Astrocyte (in vitro differentiated cells and primary cell): ENCODE results near the gene NDFIP1. TPM values are rescaled to one million over a fixed set of nuclear protein-coding genes. Genes with fewer than 3 reads are reported as not detected.

Experiments used
- DNase-seq: peaks from one replicate; pipeline ENCODE4 v3.0.0-alpha.2; 2010; ENCODE audit warnings: low read depth
- FAIRE-seq: peaks from 2 replicates; lab custom pipeline; 2011; peaks lifted over from hg19 to GRCh38; lab: Jason Lieb, UNC
- H2AFZ ChIP-seq: 2 replicates; pipeline ENCODE4 v1.6.0; 2012; ENCODE audit warnings: low read depth, low read length, inconsistent platforms
- H3K27ac ChIP-seq: 2 replicates; pipeline ENCODE4 v1.5.1; 2011; ENCODE audit warnings: low read depth, low read length, inconsistent platforms
- H3K27me3 ChIP-seq: 2 replicates; pipeline ENCODE4 v1.6.0; 2011; ENCODE audit warnings: low read length, inconsistent platforms; ENCODE audit not compliant: insufficient read depth
- H3K36me3 ChIP-seq: 2 replicates; pipeline ENCODE4 v1.5.1; 2011; ENCODE audit warnings: low read length, inconsistent platforms; ENCODE audit not compliant: insufficient read depth
- H3K4me1 ChIP-seq: 2 replicates; pipeline ENCODE4 v1.5.1; 2011; ENCODE audit warnings: low read length, inconsistent platforms; ENCODE audit not compliant: insufficient read depth
- H3K4me2 ChIP-seq: 2 replicates; pipeline ENCODE4 v1.6.0; 2012; ENCODE audit warnings: low read length, inconsistent platforms
- H3K4me3 ChIP-seq: 2 replicates; pipeline ENCODE4 v1.5.1; 2011; ENCODE audit warnings: low read depth, mild to moderate bottlenecking, low read length, inconsistent platforms; ENCODE audit not compliant: insufficient read depth
- H3K79me2 ChIP-seq: 2 replicates; pipeline ENCODE4 v1.6.0; 2012; ENCODE audit warnings: mild to moderate bottlenecking, low read length, inconsistent platforms; ENCODE audit not compliant: insufficient read depth
- H3K9ac ChIP-seq: 2 replicates; pipeline ENCODE4 v1.6.0; 2012; ENCODE audit warnings: mild to moderate bottlenecking, low read length, inconsistent platforms
- H3K9me3 ChIP-seq: 2 replicates; pipeline ENCODE4 v1.5.1; 2012; ENCODE audit warnings: low read depth, mild to moderate bottlenecking, low read length, inconsistent platforms; ENCODE audit not compliant: insufficient read depth
- H4K20me1 ChIP-seq: 2 replicates; pipeline ENCODE4 v1.6.0; 2012; ENCODE audit warnings: low read length, inconsistent platforms; ENCODE audit not compliant: insufficient read depth
- H3K27ac Mint-ChIP-seq: one replicate; pipeline ENCODE4 v1.8.0; 2021; ENCODE audit warnings: mild to moderate bottlenecking, mixed read lengths; ENCODE audit not compliant: unreplicated experiment
- H3K27me3 Mint-ChIP-seq: one replicate; pipeline ENCODE4 v1.8.0; 2021; ENCODE audit warnings: low read depth, mixed read lengths; ENCODE audit not compliant: unreplicated experiment
- H3K36me3 Mint-ChIP-seq: one replicate; pipeline ENCODE4 v1.8.0; 2021; ENCODE audit warnings: low read depth, mixed read lengths; ENCODE audit not compliant: unreplicated experiment
- H3K4me1 Mint-ChIP-seq: one replicate; pipeline ENCODE4 v1.8.0; 2021; ENCODE audit warnings: low read depth, mixed read lengths; ENCODE audit not compliant: unreplicated experiment
- H3K4me3 Mint-ChIP-seq: one replicate; pipeline ENCODE4 v1.8.0; 2021; ENCODE audit warnings: mild to moderate bottlenecking, moderate library complexity, mixed read lengths; ENCODE audit not compliant: unreplicated experiment
- H3K9me3 Mint-ChIP-seq: one replicate; pipeline ENCODE4 v1.8.0; 2021; ENCODE audit warnings: mild to moderate bottlenecking, mixed read lengths; ENCODE audit not compliant: unreplicated experiment
- EZH2 ChIP-seq: IDR thresholded peaks from 2 replicates; pipeline ENCODE4 v1.6.1; 2012; ENCODE audit warnings: mild to moderate bottlenecking, low read length, inconsistent platforms; ENCODE audit not compliant: insufficient read depth
- total RNA-seq: library from RNA; stranded (reverse); gene quantifications from 2 replicates; pipeline ENCODE4 v1.2.1, GENCODE V29; 2021
- TF ChIP-seq, protein P1 (sequence below): IDR thresholded peaks from 2 replicates; pipeline ENCODE4 v1.5.1; 2011; ENCODE audit warnings: low read depth, mild to moderate bottlenecking, inconsistent platforms, low read length, moderate library complexity; ENCODE audit not compliant: insufficient read depth

Gene NDFIP1
- total RNA-seq, 1 donor from 2014 or later, result 56.8 TPM

DNA sequence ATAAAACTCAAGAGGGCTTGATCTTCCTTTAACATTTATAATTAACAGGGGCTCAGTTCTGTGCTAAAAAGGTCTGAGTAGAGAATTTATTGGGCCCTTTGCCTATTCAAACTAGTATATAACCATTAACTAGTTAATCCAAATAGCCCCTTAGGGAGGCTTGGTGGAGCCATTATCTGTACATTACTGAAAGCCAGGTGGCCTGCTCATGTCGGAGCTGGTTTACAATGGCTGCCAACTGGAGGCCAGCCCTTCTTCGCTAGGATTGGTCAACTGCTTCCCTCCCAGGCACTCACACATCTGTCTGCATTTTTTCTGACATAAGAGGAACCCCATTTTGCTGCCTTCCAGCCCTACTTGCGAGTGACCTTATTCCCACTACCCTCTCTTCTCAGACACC lies 30.4 kb upstream of the NDFIP1 start:
- no peaks in the 10 kb centered on the region for H3K36me3 Mint-ChIP-seq

DNA sequence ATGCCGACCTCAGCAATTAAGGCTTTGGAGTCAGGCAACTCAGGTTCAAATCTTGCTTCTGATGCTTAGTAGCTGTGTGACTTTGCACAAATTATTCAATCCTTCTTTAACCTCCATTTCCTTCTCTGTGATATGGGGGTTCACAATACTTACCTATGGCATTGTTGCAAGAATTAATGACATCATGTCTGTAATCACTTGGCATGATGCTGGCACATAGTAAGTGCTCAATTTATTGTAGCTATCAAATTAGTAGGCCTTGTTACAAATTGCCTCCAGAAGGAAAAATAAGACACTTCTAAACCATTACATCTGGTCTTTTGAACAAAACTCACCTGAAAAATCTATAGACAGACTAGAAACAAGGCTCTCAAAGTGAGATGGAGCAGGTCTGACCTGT lies 29.9 kb upstream of the NDFIP1 start:
- Histone ChIP-seq H2AFZ (no peak overlapping the region), H3K27me3 (peaks cover 8% of the 10 kb centered on the region), H3K79me2 (no peaks in the 10 kb centered on the region), H3K27ac (no peak overlapping the region), H3K9me3 (no peaks in the 10 kb centered on the region), H3K4me2 (no peak overlapping the region), H3K36me3 (no peaks in the 10 kb centered on the region), H3K4me1 (no peaks in the 10 kb centered on the region), H3K9ac (no peak overlapping the region), H4K20me1 (no peaks in the 10 kb centered on the region), H3K4me3 (no peak overlapping the region)
- DNase-seq, result no peak
- H3K4me3 Mint-ChIP-seq, result no peak overlapping the region
- H3K36me3 Mint-ChIP-seq, result no peaks in the 10 kb centered on the region
- FAIRE-seq, result no peak
- no peaks in the 10 kb centered on the region for H3K4me1 Mint-ChIP-seq
- H3K9me3 Mint-ChIP-seq, result peaks cover 6% of the 10 kb centered on the region
- H3K27ac Mint-ChIP-seq, result no peak overlapping the region
- TF ChIP-seq, protein P1, sequence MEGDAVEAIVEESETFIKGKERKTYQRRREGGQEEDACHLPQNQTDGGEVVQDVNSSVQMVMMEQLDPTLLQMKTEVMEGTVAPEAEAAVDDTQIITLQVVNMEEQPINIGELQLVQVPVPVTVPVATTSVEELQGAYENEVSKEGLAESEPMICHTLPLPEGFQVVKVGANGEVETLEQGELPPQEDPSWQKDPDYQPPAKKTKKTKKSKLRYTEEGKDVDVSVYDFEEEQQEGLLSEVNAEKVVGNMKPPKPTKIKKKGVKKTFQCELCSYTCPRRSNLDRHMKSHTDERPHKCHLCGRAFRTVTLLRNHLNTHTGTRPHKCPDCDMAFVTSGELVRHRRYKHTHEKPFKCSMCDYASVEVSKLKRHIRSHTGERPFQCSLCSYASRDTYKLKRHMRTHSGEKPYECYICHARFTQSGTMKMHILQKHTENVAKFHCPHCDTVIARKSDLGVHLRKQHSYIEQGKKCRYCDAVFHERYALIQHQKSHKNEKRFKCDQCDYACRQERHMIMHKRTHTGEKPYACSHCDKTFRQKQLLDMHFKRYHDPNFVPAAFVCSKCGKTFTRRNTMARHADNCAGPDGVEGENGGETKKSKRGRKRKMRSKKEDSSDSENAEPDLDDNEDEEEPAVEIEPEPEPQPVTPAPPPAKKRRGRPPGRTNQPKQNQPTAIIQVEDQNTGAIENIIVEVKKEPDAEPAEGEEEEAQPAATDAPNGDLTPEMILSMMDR, result no peak
- H3K27me3 Mint-ChIP-seq, result peaks cover 9% of the 10 kb centered on the region

More for the DNA sequence above, 30.4 kb upstream of the NDFIP1 start:
- peaks cover 6% of the 10 kb centered on the region for H3K9me3 Mint-ChIP-seq
- DNase-seq (no peak), FAIRE-seq (no peak)
- H3K4me3 ChIP-seq, result no peak overlapping the region
- TF ChIP-seq EZH2, result no peak
- TF ChIP-seq, protein P1, result no peak
- H3K9me3 ChIP-seq, result no peaks in the 10 kb centered on the region
- H3K27ac ChIP-seq, result no peak overlapping the region
- H3K4me1 ChIP-seq, result no peaks in the 10 kb centered on the region
- H3K27me3 Mint-ChIP-seq, result peaks cover 9% of the 10 kb centered on the region
- no peaks in the 10 kb centered on the region for H3K4me1 Mint-ChIP-seq
- H4K20me1 ChIP-seq, result no peaks in the 10 kb centered on the region
- H3K4me3 Mint-ChIP-seq, result no peak overlapping the region
- no peak overlapping the region for H3K9ac ChIP-seq
- no peak overlapping the region for H3K4me2 ChIP-seq
- no peaks in the 10 kb centered on the region for H3K36me3 ChIP-seq
- H3K27ac Mint-ChIP-seq, result no peak overlapping the region
- no peak overlapping the region for H2AFZ ChIP-seq
- no peaks in the 10 kb centered on the region for H3K79me2 ChIP-seq
- H3K27me3 ChIP-seq, result peaks cover 8% of the 10 kb centered on the region

DNA sequence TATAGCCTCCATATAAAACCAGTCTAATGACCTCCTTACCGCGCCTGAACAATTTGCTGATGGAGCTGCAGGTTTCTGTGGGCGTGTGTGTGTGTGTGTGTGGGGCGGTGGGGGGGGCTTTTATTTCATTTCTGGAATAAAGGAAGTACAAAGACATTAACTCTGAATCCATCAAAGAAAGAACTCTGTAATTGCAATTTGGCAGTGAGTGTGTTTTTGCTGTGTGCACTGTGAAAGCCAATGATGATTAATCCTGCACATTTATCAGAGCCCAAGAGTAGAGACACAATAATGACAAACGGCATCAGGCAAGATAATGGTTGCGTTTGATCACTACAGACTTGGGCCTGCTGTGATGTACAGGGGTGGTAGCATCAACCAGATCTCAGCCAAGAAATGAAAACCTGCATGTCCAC lies 29.3 kb upstream of the NDFIP1 start:
- Histone ChIP-seq H3K4me2 (no peak overlapping the region), H3K4me1 (no peaks in the 10 kb centered on the region), H3K36me3 (no peaks in the 10 kb centered on the region), H4K20me1 (no peaks in the 10 kb centered on the region), H3K4me3 (no peak overlapping the region), H3K79me2 (no peaks in the 10 kb centered on the region), H3K27ac (no peak overlapping the region), H3K9ac (no peak overlapping the region), H3K27me3 (peaks cover 8% of the 10 kb centered on the region), H2AFZ (no peak overlapping the region), H3K9me3 (no peaks in the 10 kb centered on the region)
- H3K9me3 Mint-ChIP-seq, result peaks cover 5% of the 10 kb centered on the region
- peaks cover 9% of the 10 kb centered on the region for H3K27me3 Mint-ChIP-seq
- no peaks in the 10 kb centered on the region for H3K4me1 Mint-ChIP-seq
- H3K27ac Mint-ChIP-seq, result no peak overlapping the region
- TF ChIP-seq EZH2, result no peak
- TF ChIP-seq, protein P1, result no peak
- no peaks in the 10 kb centered on the region for H3K36me3 Mint-ChIP-seq
- DNase-seq (no peak), FAIRE-seq (no peak)
- no peak overlapping the region for H3K4me3 Mint-ChIP-seq
